NCI-H774 (cell line): ENCODE data around the gene RBM45.
A peak's percentile ranks its signal among the peaks of the same experiment; 100 is the strongest.
"Not testable (repeated sequence)": the region's sequence is repeated elsewhere in the genome, so short reads cannot be mapped to it uniquely, and the experiment has no call there.

Experiments
- DNase-seq: peaks from one replicate; lab custom pipeline; 2025; lab: John Stamatoyannopoulos, UW

Gene RBM45

GRCh38 chr2:178112202-178113152, at the start of gene RBM45:
Gene RBM45 (plus strand): TSS chr2:178112437. CDS start chr2:178112547, 110 bp downstream.
- DNase-seq = peak; percentile 89

- DNase-seq = no peak
Measured at GRCh38 chr2:178066324-178066723, 45.9 kb upstream of the RBM45 start.

- no peak for DNase-seq
Measured at GRCh38 chr2:178066890-178067669, 45.2 kb upstream of the RBM45 start.

- DNase-seq = no peak
Measured at GRCh38 chr2:178068823-178069454, 43.3 kb upstream of the RBM45 start.

GRCh38 chr2:178069551-178069950, 42.7 kb upstream of the RBM45 start:
- DNase-seq = peak; percentile 17

- no peak for DNase-seq
Measured at GRCh38 chr2:178070824-178071223, 41.4 kb upstream of the RBM45 start.

GRCh38 chr2:178072000-178072382, 40.2 kb upstream of the RBM45 start:
- DNase-seq = no peak

- DNase-seq = peak; percentile 77
Measured at GRCh38 chr2:178072383-178073301, 39.6 kb upstream of the RBM45 start, which contains the start of gene PDE11A. Gene PDE11A (minus strand): TSS chr2:178072777. CDS start chr2:178072437, 340 bp downstream.

- no peak for DNase-seq
Measured at GRCh38 chr2:178074123-178075005, 37.9 kb upstream of the RBM45 start.

GRCh38 chr2:178075006-178075326, 37.3 kb upstream of the RBM45 start:
- no peak for DNase-seq

- DNase-seq = no peak
Measured at GRCh38 chr2:178076130-178076529, 36.1 kb upstream of the RBM45 start.

- not testable (repeated sequence) for DNase-seq
Measured at GRCh38 chr2:178079279-178079678, 33.0 kb upstream of the RBM45 start.

GRCh38 chr2:178082408-178083045, 29.7 kb upstream of the RBM45 start:
- DNase-seq = no peak

- no peak for DNase-seq
Measured at GRCh38 chr2:178084273-178084672, 28.0 kb upstream of the RBM45 start.

- DNase-seq = no peak
Measured at GRCh38 chr2:178088774-178089270, 23.4 kb upstream of the RBM45 start.

- DNase-seq = no peak
Measured at GRCh38 chr2:178093471-178093870, 18.8 kb upstream of the RBM45 start.

- DNase-seq = no peak
Measured at GRCh38 chr2:178101321-178102079, 10.7 kb upstream of the RBM45 start.

GRCh38 chr2:178105566-178105965, 6.7 kb upstream of the RBM45 start:
- DNase-seq = no peak

- no peak for DNase-seq
Measured at GRCh38 chr2:178106053-178106452, 6.2 kb upstream of the RBM45 start.
